ENCODE data around the gene RELL1. TPM values are rescaled to one million over a fixed set of nuclear protein-coding genes. Genes with fewer than 3 reads are reported as not detected.

Gene RELL1
- total RNA-seq, 1 experiment from 2014 or later: 34.0 TPM

DNA sequence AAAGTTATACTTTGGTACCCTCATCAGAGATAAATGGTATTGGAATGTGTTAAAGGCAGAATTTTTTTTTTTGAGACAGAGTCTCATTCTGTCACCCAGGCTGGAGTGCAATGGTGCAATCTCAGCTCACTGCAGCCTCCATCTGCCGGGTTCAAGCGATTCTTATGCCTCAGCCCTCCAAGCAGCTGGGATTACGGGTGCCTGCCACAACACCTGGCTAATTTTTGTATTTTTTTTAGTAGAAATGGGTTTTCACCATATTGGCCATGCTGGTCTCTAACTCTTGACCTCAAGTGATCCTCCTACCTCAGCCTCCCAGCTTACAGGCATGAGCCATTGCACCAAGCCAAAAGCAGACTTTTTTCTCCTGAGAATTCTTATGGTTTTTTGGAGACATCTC, 11.4 kb upstream of the RELL1 start:
- DNase-seq (ENCODE audit: low spot score): no peak
- in situ Hi-C loops (cut with HindIII; ENCODE audit: low sequenced_read_pairs): no loop called here

DNA sequence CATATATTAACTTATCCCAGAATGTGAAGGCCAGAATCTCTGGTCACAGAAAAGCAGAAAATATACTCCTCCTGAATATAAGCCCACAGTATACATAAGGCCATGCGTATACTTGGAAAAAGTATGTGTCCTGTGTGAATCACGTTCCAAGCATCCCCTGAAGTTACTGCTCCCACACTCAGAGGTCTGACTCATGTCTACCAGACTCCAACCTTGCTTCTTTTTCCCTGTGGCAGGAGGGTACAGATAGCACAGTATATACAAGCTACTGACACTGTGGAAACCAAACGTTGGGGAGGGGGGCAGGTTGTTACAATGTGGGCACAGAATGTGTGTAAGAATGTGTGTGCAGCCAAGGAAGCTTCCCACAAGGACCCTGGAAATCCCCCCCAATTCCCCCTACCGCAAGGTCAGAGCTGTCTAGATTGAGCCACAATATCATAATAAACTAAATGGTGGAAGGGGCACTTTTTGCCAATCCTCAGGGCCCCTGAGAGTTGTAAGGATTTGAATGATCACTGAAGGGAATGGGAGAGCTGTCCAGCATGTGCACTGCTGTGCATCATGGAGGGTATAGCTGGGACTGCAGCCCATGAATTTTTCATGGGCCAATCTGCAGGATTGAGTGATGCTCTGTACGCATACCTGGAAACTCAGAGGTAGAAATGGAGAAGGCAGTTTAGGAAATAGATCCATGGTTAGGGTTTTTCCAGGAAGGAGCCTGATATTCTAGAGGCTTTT, 7.4 kb upstream of the RELL1 start:
- no peak for DNase-seq (ENCODE audit: low spot score)
- in situ Hi-C loops (cut with HindIII; ENCODE audit: low sequenced_read_pairs): no loop called here

DNA sequence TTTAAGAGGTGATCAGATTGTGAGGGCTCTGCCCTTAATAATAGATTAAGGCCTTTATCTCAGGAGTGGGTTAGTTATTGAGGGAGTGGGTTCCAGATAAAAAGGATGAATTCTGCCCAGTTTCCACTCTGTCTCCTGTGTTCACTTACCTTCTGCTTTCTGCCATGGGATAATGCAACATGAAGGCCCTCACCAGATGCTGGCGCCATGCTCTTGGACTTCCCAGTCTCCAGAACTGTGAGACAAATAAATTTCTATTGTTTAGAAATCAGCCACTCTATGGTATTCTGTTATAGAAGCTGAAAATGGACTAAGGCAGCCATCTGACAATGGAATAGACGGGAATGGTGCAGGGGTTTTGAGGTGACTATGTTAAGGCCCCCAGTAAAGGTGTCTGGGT, 6.9 kb upstream of the RELL1 start:
- no peak for DNase-seq (ENCODE audit: low spot score)
- in situ Hi-C loops (cut with HindIII; ENCODE audit: low sequenced_read_pairs): no loop called here

DNA sequence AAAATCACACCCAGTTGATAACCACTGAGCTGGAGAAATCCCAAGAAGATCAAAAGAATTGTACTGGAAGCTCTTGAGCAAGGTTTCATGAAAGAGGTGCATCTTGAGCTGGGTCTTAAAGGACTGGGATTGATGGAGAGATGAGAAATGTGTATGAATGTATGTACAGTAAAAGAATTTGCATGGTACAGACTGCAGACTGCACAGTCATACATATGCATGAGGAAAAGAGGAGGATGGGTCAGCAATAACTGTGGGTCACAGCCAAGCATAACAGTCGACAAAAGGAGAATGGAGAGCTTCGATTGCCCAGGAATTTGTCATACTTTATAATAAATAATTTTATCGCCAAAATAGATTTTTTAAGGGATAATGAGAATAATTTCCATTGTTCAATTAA, 4.8 kb upstream of the RELL1 start:
- no peak for DNase-seq (ENCODE audit: low spot score)
- in situ Hi-C loops (cut with HindIII; ENCODE audit: low sequenced_read_pairs): no loop called here

DNA sequence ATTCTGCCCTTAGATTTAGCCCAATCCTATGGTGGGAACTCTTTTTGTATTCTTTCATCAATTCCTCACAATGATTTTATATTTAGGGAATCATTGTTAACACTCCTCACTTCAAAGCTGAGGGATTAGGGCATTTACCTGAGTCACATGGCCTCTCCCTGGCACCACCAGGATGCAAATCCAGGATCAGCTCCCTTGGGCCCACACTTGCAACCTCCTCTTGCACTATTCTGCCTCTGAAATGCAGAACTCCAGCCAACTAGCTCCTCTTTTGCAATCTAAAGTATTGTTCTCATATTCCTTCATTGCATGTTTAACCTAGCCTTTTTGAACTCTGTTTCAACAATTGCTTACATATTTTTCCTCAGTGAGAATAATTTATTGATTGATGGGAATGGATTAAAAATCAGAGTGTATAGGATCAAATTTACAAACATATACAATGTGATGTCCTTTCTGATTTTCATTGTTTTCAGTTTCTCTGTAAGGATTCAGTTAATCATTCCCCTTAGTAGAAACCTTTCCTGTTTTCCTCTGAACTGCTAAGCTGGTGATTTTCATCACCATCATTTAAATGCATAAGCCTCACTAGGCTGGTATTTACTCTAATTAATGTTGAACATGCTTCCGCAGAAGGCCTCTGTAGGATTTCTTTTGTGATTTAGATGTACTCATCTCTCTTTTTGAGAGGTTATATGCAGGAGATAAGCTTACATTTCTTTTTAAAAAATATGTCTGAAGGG, 3.3 kb upstream of the RELL1 start:
- in situ Hi-C loops (cut with HindIII; ENCODE audit: low sequenced_read_pairs): no loop called here
- no peak for DNase-seq (ENCODE audit: low spot score)

DNA sequence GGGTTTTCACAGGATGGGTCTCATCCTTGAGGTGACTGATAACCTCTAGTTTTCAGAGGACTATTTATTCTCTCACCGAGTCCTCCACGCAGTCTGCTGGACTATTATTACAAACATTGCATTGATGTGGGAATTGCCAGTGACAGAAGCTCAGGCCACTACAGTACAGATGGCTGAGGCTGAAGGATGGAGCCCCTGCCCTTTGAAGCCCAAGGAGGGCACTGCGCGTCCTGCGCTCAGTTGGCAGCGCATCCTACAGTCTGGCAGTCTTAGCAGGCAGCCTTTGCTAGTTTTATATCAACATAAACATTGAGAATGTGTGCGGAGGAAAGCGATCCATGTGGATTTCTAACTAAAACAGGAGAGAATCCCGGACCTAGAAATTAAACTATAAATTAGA, 1.5 kb upstream of the RELL1 start:
- in situ Hi-C loops (cut with HindIII; ENCODE audit: low sequenced_read_pairs): no loop called here
- DNase-seq (ENCODE audit: low spot score): peak; percentile 89

DNA sequence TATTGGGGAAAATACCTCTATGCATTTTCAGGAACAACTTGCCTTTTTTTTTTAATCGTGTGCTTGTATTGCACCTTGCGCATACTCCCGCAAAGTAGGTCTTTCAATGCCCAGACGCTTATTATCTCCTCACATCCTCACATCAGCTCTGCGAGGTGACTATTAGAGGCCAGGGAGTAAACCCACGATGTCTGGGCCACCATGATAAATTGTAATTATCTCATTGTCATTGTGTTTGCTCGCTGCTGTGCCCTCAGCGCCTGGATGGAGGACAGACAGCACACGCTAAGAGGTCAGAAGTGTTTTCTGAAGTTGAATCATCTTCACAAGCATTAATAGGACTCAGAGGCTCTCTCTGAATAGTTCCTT, 1.0 kb upstream of the RELL1 start:
- no peak for DNase-seq (ENCODE audit: low spot score)
- in situ Hi-C loops (cut with HindIII; ENCODE audit: low sequenced_read_pairs): no loop called here

DNA sequence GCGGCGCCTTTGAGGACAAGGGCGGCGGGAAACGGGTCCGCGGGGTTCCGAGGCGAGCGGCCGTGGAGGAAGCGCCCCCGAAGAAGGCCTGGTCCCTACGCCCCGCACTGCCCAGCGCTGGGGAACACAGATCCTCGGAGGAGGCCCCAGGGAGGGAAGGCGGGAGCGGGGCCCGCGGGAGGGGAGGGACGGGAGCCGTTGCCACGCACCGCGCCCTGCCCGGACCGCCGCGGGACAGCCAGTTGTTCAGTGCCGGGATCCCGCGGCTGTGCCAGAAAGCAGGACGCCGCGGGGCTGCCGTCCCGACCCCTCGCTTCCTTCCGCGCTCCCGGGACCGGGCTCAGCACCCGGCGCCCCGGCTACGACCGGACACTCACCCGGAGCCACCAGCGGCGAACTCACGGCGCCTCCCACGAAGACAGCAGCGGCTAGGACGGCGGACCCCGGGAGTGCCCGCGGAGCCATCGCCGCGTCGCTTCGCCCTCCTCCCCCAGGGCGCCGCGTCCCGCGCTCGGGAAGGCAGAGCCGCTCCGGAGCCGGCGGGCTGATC, 278 bp downstream of the RELL1 start:
- in situ Hi-C loops (cut with HindIII; ENCODE audit: low sequenced_read_pairs): no loop called here
- DNase-seq (ENCODE audit: low spot score): no peak

DNA sequence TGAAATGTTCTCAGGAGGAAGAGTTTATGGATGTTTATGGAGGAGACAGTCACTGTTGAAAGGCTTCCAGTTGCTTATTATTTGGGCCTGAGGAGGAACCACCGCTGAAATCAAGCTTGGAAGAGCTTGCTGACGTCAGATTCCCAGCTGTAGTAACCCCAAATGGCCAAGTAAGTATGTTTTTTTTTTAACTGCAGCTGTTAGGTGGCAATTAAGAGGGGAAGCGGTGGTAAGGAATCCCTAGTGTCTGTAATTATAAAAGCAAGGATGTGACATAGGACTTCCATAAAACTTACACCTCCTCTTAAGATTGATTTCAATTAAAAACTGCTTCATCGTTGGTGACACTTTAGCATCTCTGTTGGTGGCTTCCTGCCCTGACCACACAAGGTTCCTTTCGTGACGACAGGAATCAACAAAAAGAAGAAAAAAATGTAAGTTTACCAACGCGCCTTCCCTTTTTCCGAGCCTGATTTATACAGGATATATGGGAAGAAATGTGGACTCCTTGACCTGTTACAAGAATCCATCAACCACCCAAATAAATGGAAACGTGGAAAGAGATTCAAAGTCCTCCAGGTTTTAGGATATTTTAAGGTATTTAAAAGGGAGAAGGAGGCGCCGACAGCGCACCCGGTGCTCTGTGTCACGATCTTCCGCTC, 884 bp downstream of the RELL1 start:
- in situ Hi-C loops (cut with HindIII; ENCODE audit: low sequenced_read_pairs): no loop called here
- peak; percentile 52 for DNase-seq (ENCODE audit: low spot score)

DNA sequence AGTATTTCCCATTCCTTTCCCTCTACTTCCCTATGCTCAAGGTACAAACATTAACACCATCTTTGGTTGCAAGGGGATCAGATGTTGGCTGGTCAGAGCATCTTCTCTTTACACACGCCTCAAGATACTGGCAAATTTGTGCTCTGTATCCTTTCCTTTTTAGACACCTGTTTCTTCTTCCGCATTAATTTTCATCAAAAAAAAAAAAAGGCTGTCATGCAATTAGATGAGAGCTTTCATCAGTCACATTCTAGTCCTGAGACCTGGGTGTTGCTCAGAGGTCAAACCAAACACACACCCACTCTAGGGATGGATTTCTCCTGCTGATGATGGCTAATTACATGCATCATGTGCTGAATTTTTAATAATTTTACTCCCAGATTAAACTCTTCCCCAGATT, 2.0 kb downstream of the RELL1 start:
- in situ Hi-C loops (cut with HindIII; ENCODE audit: low sequenced_read_pairs): no loop called here
- no peak for DNase-seq (ENCODE audit: low spot score)

DNA sequence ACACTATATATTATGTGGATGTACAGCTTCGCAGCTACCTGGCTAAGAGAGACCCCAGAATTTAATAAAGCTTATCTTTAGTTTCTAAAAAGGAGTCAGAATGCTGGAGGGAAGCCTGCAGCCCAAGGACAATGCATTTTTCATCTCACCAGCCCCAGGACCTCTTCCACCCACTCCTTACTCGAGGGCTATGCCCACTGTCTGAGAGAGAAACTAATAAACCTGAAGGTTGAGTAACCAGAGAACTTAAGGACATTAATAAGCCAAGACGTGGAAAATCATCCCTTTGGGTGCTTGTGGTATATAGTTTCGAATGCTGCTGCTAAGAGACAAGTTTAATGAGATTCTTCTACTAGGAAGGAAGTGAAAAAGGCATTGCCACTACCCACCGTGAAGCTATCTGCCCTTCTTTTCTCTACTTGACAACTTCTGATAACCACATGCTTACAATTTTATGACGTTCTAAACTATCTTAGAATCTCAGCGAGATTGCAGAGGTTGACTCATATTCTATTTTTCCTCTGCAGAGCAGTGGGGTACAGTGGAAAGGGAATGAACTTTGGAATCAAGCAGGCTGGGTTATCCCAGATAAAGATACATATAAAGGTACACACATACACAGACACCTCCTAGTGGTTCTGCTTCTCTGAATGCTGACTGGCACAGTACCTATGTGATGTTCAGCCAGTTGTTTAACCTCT, 3.3 kb downstream of the RELL1 start:
- in situ Hi-C loops (cut with HindIII; ENCODE audit: low sequenced_read_pairs): no loop called here
- DNase-seq (ENCODE audit: low spot score): no peak

DNA sequence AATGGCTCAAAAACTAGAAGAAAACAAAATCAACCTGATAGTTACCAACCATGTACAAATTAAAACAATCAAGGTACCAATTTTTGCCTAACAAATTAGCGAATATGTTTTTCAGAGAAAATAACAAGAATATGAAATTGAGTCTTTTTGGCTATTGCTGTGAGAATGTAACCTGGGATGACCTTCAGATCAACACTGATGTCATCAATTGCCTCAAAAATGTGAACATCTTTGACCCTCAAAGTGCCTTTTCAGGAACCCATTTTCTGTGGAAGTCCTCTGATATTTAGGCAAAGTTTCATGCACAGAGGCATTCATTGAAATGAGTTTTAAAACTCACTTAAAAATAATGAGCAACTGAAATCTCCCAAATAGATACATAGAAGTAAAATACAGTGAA, 6.1 kb downstream of the RELL1 start:
- in situ Hi-C loops (cut with HindIII; ENCODE audit: low sequenced_read_pairs): no loop called here
- DNase-seq (ENCODE audit: low spot score): no peak

DNA sequence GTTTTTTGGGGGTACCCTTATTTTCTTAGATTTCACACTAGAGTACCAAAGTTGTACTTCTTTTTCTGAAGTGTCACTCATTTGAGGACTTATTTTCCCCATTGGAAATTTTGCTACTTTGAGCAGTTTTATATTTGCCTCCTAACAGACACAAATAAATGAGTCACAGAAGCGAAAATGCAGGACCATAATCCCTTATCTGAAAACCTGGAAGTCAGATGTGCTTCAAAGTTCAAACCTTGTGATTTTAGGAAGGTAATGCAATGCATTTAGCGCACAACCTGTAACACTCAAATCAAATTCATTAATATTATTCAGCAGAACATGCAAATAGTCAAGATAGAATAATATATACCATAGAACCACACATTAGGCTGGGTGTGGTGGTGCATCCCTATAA, 6.9 kb downstream of the RELL1 start:
- DNase-seq (ENCODE audit: low spot score): no peak
- in situ Hi-C loops (cut with HindIII; ENCODE audit: low sequenced_read_pairs): no loop called here

DNA sequence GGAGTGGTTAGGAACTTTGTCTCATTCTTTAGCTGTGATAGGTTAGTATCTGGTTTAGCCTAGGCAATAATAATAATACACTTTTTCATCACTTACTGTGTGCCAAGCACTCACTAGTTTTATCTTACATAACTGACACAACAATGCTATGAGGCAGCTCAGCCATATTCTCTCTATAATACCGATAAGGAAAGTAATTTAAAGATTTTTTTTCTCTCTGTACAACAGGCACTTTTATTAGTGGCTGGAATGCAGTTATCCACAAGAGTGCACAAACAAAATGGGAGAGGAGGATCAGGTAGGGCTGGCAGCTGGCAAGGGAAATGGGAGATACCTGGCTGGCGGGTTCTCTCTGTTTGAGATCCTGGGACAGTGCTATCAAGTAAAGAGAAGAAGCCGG, 7.6 kb downstream of the RELL1 start:
- no peak for DNase-seq (ENCODE audit: low spot score)
- in situ Hi-C loops (cut with HindIII; ENCODE audit: low sequenced_read_pairs): no loop called here

DNA sequence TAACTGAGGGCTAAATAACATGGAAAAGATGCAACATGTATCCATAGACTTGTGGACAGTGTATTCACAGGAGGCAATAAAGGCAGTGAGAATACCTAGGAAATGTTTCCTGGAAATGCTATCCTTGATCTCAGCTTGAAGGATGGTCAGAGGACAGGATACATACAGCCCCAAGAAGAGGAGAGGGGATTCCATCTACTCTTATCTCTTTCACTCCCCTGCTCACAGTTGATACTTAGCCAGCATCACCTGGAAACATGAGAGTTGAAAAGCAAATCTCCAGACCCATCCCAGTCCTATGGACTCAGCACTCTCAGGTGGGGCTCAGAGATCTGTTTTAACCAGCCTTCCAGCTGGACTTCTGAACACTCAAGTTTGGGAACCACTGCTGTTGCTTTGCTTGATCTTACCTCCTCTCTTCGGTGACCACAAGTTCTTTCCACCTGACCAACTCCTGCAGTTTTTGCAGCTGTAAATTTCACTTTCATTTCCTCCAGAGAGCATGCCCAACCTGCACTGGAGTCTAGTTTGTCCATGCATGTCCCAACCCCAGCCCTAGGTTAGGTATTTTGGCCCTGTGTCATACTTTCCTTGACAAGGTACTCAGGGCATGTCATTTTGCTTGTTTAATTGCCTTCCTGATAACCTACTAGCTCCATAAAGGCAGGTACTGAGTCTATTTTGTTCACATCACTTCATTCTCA, 10.4 kb downstream of the RELL1 start:
- no peak for DNase-seq (ENCODE audit: low spot score)
- in situ Hi-C loops (cut with HindIII; ENCODE audit: low sequenced_read_pairs): no loop called here

DNA sequence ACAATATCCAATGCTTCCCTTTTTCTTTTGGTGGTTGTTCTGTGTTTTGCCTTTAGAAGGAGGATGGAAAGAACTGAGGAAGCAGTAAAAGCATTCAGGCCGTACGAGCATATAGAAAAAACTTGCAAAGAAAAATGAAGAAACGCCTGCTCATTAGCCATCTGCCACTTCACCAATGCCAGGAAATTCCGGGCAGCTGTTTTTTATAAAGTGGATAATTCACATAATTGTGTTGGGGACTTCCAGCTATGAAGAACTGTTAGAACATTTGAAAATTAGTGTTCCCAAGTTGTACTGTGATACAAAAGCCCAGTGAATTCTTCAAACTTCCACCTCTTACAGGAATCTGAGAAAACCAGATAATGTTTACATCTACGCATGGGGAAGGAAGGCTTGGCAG, 11.7 kb downstream of the RELL1 start:
- in situ Hi-C loops (cut with HindIII; ENCODE audit: low sequenced_read_pairs): no loop called here
- DNase-seq (ENCODE audit: low spot score): no peak

DNA sequence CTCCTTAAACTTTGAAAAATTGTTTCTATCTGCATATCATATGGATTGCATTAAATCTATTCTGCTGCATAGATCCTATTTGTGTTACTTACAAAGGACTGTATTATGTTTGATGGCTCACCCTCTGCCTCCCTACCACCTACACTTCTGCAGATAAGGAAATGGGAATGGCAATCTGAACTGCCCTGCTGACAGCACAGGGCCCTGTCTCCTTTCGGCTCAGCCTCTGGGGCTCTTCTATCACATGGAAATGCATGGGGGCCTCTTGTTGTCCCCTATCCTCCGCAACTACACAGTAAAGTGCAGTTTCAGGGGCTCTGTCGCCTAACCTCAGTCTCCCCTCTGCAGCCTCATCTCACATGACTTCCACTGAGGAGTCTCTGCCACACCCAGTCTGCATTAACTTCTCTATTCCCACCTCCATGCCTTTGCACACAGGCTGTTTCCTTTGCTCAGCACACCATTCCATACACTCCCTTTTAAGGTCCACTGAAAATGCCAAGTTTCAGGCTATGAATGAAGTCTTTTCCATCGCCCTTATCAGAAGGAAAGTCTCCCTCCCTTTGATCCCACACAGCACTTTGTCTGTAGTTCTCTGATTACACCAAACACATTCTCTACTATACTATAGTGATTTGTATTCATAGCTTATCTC, 12.5 kb downstream of the RELL1 start:
- in situ Hi-C loops (cut with HindIII; ENCODE audit: low sequenced_read_pairs): no loop called here
- DNase-seq (ENCODE audit: low spot score): no peak

DNA sequence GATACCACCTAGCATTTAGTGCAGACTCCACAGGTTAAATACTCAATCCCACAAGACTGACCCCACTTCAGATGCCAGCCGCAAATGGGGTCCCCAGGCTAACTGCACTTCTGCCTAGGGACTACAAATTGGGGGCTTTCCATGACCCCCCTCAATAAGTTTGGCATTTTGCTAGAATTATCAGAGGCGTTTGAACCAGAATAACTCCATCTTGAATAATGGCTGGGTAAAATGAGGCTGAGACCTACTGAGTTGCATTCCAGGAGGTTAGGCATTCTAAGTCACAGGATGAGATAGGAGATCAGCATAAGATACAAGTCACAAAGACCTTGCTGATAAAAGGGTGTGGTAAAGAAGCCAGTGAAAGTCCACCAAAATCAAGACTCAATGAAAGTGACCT, 15.1 kb downstream of the RELL1 start:
- in situ Hi-C loops (cut with HindIII; ENCODE audit: low sequenced_read_pairs): no loop called here
- no peak for DNase-seq (ENCODE audit: low spot score)

DNA sequence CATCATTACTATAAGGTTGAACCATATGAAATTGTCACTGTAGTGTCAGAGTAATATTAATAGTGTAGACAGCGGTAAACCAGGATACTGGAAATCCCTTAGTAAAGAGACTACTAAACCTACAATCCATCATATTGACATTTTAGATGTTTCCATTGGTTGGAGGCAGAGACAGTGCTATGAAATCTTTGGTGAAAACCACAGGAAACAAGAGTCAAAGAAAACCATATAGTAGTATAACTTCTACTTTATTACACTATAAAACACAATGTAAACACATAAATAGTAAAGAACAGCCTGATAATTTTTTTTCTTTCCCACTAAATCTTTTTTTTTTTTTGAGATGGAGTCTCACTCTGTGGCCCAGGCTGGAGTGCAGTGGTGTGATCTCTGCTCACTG, 15.9 kb downstream of the RELL1 start:
- no peak for DNase-seq (ENCODE audit: low spot score)
- in situ Hi-C loops (cut with HindIII; ENCODE audit: low sequenced_read_pairs): no loop called here
